Left ventricle myocardium inferior (tissue), 1 donor: Measurements from ENCODE around the gene DAAM1. TPM values are rescaled to one million over a fixed set of nuclear protein-coding genes. Genes with fewer than 3 reads are reported as not detected.

Source experiments
- DNase-seq: peaks from one replicate; pipeline ENCODE4 v3.0.0-alpha.2; 2020
- H3K27ac ChIP-seq: fragments of 200-600 bp; replicated peaks from 2 replicates; pipeline ENCODE4 v1.8.0; 2021
- H3K27me3 ChIP-seq: fragments of 200-600 bp; 2 replicates; pipeline ENCODE4 v1.8.0; 2021; ENCODE audit warnings: low read depth
- H3K36me3 ChIP-seq: fragments of 200-600 bp; 2 replicates; pipeline ENCODE4 v1.8.0; 2021
- H3K4me1 ChIP-seq: fragments of 200-600 bp; 2 replicates; pipeline ENCODE4 v1.8.0; 2021
- H3K4me3 ChIP-seq: fragments of 200-600 bp; 2 replicates; pipeline ENCODE4 v1.8.0; 2021; ENCODE audit warnings: mild to moderate bottlenecking, moderate library complexity
- H3K9me3 ChIP-seq: fragments of 200-600 bp; replicated peaks from 2 replicates; pipeline ENCODE4 v1.8.0; 2021
- CTCF ChIP-seq: fragments of 200-600 bp; IDR thresholded peaks from 2 replicates; pipeline ENCODE4 v1.8.0; 2021; ENCODE audit warnings: antibody characterized with exemption, mild to moderate bottlenecking, borderline replicate concordance
- intact Hi-C: fragments of 100-400 bp; cut with micrococcal nuclease; formaldehyde crosslinking; loops from one replicate; pipeline ENCODE4 v1.11.0; 2022
- total RNA-seq: library from RNA; stranded (reverse); fragmentation: NEBNext Ultra II Directional; extraction: Animal tissue kit (Norgen Biotek cat#: 25700); gene quantifications from one replicate; pipeline ENCODE4 v1.2.1, GENCODE V29; 2021
- donor health status: DM: no; HTN: yes; CAD: no; lungs with severe emphysema.

DAAM1 gene
- total RNA-seq, 1 donor from 2014 or later = 84.8 TPM

- DNase-seq = no peak
- intact Hi-C loops = no loop called here
- no peaks in the 10 kb centered on the region for H3K36me3 ChIP-seq
- no peak overlapping the region for H3K27ac ChIP-seq
- no peak for TF ChIP-seq CTCF
- no peak overlapping the region for H3K4me3 ChIP-seq
- H3K9me3 ChIP-seq = no peaks in the 10 kb centered on the region
- peaks cover 83% of the 10 kb centered on the region for H3K4me1 ChIP-seq
- no peaks in the 10 kb centered on the region for H3K27me3 ChIP-seq
Measured at GRCh38 chr14:59308673-59309072, 120.2 kb downstream of the DAAM1 start.

GRCh38 chr14:59309291-59309900 is 120.9 kb downstream of the DAAM1 start:
- peaks cover 86% of the 10 kb centered on the region for H3K4me1 ChIP-seq
- H3K4me3 ChIP-seq = no peak overlapping the region
- no peaks in the 10 kb centered on the region for H3K27me3 ChIP-seq
- H3K9me3 ChIP-seq = no peaks in the 10 kb centered on the region
- intact Hi-C loops = no loop called here
- DNase-seq = no peak
- peak overlapping the region; percentile 2 for H3K27ac ChIP-seq
- TF ChIP-seq CTCF = no peak
- H3K36me3 ChIP-seq = no peaks in the 10 kb centered on the region

DNA sequence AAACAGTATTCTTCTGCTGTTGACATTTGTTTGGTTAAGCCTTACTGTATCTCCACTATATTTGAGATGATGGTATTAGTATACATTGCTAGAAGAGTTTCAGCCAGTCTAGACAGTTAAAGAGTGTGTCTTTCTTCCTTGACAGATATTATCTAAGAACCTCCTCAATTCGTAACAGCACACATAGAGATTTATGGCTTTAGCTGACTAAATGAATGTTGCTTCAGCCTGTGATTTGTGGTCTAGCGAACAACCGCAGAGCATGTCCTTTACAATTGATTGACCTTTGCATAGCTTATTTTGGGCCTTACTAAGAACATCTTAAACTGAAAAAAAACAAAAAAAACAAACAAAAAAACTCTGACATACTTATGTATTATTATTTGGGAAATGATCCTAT is 122.2 kb downstream of the DAAM1 start:
- intact Hi-C loops = no loop called here
- Histone ChIP-seq H3K36me3 (no peaks in the 10 kb centered on the region), H3K9me3 (no peaks in the 10 kb centered on the region), H3K4me3 (no peak overlapping the region), H3K27ac (no peak overlapping the region), H3K27me3 (no peaks in the 10 kb centered on the region), H3K4me1 (peaks cover 77% of the 10 kb centered on the region)
- TF ChIP-seq CTCF = no peak
- DNase-seq = no peak

DNA sequence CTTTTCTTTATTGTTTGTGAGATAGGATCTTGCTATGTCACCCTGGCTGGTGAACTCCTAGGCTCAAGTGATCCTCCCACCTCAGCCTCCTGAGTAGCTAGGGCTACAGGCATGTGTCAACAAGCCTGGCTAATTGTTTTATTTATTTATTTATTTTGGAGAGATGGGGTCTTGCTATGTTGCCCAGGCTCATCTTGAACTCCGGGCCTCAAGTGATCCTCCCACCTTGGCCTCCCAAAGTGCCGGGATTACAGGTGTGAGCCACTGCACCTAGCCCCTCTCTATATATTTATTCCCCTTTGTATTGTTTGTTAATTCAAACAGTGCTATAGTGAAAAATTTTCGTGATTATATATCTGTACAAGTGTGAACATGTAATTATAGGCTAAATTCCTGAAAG is 123.3 kb downstream of the DAAM1 start:
- no peaks in the 10 kb centered on the region for H3K27me3 ChIP-seq
- no peaks in the 10 kb centered on the region for H3K36me3 ChIP-seq
- intact Hi-C loops = no loop called here
- no peaks in the 10 kb centered on the region for H3K9me3 ChIP-seq
- H3K4me3 ChIP-seq = no peak overlapping the region
- H3K27ac ChIP-seq = no peak overlapping the region
- no peak for DNase-seq
- no peak for TF ChIP-seq CTCF
- peaks cover 77% of the 10 kb centered on the region for H3K4me1 ChIP-seq

DNA sequence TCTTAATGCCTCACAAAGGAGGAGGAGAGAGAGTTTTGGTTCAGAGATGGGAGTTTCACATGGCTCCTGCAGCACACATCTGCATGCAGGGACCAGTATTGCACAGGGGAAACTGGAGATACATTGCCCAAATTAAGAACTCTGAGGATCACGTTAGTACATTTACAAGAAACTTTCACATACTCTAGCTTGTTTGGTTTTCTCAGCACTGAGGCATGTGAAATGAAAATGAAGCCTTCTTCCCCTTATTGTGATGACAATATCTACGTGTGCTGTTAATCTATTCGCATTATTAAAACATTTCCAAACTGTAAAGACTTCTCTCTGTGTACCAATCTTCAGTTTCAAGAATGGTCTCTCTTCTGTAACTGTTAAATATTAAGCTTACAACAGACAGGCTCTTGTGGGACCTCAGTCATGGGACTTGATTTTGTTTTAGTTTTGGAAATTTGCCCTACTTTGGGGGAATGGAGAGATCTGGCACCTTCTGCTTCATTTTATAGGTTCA is 124.7 kb downstream of the DAAM1 start:
- H3K36me3 ChIP-seq = no peaks in the 10 kb centered on the region
- no peak for TF ChIP-seq CTCF
- no peak for DNase-seq
- H3K9me3 ChIP-seq = no peaks in the 10 kb centered on the region
- intact Hi-C loops = no loop called here
- peaks cover 82% of the 10 kb centered on the region for H3K4me1 ChIP-seq
- peak overlapping the region; percentile 16 for H3K27ac ChIP-seq
- H3K27me3 ChIP-seq = no peaks in the 10 kb centered on the region
- H3K4me3 ChIP-seq = no peak overlapping the region
